HepG2 (cell line): ENCODE measurements around the gene NEURL3. TPM values are rescaled to one million over a fixed set of nuclear protein-coding genes. Genes with fewer than 3 reads are reported as not detected.

Experiments
- AKAP8 ChIP-seq: sonication (generic); formaldehyde crosslinking; IDR thresholded peaks from 2 replicates; pipeline ENCODE4 v1.5.1; 2020; ENCODE audit warnings: mild to moderate bottlenecking, missing genetic modification reagents
- KAT2B ChIP-seq: fragments of 150-350 bp; IDR thresholded peaks from 2 replicates; pipeline ENCODE4 v1.6.1; 2014; ENCODE audit warnings: low read depth, low read length, borderline replicate concordance
- PHF5A ChIP-seq: IDR thresholded peaks from one replicate; pipeline ENCODE4 v1.6.1; 2018; ENCODE audit warnings: low read depth, missing genetic modification reagents; ENCODE audit not compliant: unreplicated experiment
- SPEN ChIP-seq: sonication (generic); formaldehyde crosslinking; IDR thresholded peaks from 2 replicates; pipeline ENCODE4 v1.5.1; 2020; ENCODE audit warnings: low read depth, mild to moderate bottlenecking, missing genetic modification reagents
- TCF7 ChIP-seq: sonication (generic); IDR thresholded peaks from 2 replicates; pipeline ENCODE4 v1.6.1; 2016; ENCODE audit warnings: antibody characterized with exemption, low read depth
- TFDP1 ChIP-seq: IDR thresholded peaks from 2 replicates; pipeline ENCODE4 v1.6.1; 2016; ENCODE audit warnings: missing compliant biosample characterization, missing genetic modification reagents, borderline replicate concordance
- ZBTB43 ChIP-seq: sonication (generic); formaldehyde crosslinking; conservative IDR thresholded peaks from 2 replicates; pipeline ENCODE4 v1.4.0; 2020; ENCODE audit warnings: missing genetic modification reagents
- ZNF891 ChIP-seq: sonication (generic); formaldehyde crosslinking; IDR thresholded peaks from 2 replicates; pipeline ENCODE4 v1.5.0; 2020; ENCODE audit warnings: mild to moderate bottlenecking, missing genetic modification reagents
- polyA plus RNA-seq, 8 experiments: library from polyadenylated mRNA; depleted of rRNA in 3 of 8; stranded (reverse) in 7 of 8; unstranded in 1 of 8; fragments of >200 nt; fragmentation: Illumina TruSeq in 4 of 8; extraction: Trizol in 4 of 8; gene quantifications; 2 replicates each; pipeline versions ENCODE4 v1.2.1 to v1.2.3, GENCODE V29; 2011 to 2016; ENCODE audit warnings: low read depth in 4 of 8, missing spikeins in 1 of 8, mixed read lengths in 1 of 8; ENCODE audit not compliant: insufficient read depth in 1 of 8
- total RNA-seq, 5 experiments: library from RNA; depleted of rRNA; stranded (reverse); fragments of >200 nt; fragmentation: Illumina TruSeq; extraction: Trizol; gene quantifications; 2 replicates each; pipeline ENCODE4 v1.2.3, GENCODE V29; 2016; ENCODE audit warnings: low read depth in 1 of 5
- TF ChIP-seq, protein P1 (sequence below): sonication (generic); formaldehyde crosslinking; IDR thresholded peaks from 2 replicates; pipeline ENCODE4 v1.5.1; 2020; ENCODE audit warnings: missing genetic modification reagents, mild to moderate bottlenecking, borderline replicate concordance
- TF ChIP-seq, protein P2 (sequence below): sonication (generic); formaldehyde crosslinking; IDR thresholded peaks from 2 replicates; pipeline ENCODE4 v1.4.0; 2020; ENCODE audit warnings: missing genetic modification reagents
- TF ChIP-seq, protein P3 (sequence below): sonication (generic); formaldehyde crosslinking; IDR thresholded peaks from 2 replicates; pipeline ENCODE4 v1.9.0; 2021; ENCODE audit warnings: mild to moderate bottlenecking, missing genetic modification reagents
- TF ChIP-seq, protein P4 (sequence below): sonication (generic); formaldehyde crosslinking; IDR thresholded peaks from 2 replicates; pipeline ENCODE4 v1.8.0; 2022; ENCODE audit warnings: mild to moderate bottlenecking, missing genetic modification reagents; ENCODE audit not compliant: insufficient replicate concordance

NEURL3 gene
- total and polyA plus RNA-seq, 2 of the 13 experiments (the other 11 are each of a cell fraction or from before 2014, with no cell fraction given): 0.16 to 1.2 TPM

- TF ChIP-seq TFDP1 (CRISPR knock-in tag) (peak; percentile 95), KAT2B (no peak), AKAP8 (CRISPR knock-in tag) (peak; percentile 93; the same call in 1 of the 2 replicates), PHF5A (CRISPR knock-in tag) (peak; percentile 32), ZNF891 (no peak), SPEN (CRISPR knock-in tag) (peak; percentile 92), TCF7 (no peak), ZBTB43 (CRISPR knock-in tag) (peak; percentile 90; the same call in 1 of the 2 replicates)
- TF ChIP-seq, protein P1, sequence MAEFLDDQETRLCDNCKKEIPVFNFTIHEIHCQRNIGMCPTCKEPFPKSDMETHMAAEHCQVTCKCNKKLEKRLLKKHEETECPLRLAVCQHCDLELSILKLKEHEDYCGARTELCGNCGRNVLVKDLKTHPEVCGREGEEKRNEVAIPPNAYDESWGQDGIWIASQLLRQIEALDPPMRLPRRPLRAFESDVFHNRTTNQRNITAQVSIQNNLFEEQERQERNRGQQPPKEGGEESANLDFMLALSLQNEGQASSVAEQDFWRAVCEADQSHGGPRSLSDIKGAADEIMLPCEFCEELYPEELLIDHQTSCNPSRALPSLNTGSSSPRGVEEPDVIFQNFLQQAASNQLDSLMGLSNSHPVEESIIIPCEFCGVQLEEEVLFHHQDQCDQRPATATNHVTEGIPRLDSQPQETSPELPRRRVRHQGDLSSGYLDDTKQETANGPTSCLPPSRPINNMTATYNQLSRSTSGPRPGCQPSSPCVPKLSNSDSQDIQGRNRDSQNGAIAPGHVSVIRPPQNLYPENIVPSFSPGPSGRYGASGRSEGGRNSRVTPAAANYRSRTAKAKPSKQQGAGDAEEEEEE: no peak
- TF ChIP-seq, protein P2, sequence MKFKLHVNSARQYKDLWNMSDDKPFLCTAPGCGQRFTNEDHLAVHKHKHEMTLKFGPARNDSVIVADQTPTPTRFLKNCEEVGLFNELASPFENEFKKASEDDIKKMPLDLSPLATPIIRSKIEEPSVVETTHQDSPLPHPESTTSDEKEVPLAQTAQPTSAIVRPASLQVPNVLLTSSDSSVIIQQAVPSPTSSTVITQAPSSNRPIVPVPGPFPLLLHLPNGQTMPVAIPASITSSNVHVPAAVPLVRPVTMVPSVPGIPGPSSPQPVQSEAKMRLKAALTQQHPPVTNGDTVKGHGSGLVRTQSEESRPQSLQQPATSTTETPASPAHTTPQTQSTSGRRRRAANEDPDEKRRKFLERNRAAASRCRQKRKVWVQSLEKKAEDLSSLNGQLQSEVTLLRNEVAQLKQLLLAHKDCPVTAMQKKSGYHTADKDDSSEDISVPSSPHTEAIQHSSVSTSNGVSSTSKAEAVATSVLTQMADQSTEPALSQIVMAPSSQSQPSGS: peak; percentile 89; the same call in 1 of the 2 replicates
- TF ChIP-seq, protein P3, sequence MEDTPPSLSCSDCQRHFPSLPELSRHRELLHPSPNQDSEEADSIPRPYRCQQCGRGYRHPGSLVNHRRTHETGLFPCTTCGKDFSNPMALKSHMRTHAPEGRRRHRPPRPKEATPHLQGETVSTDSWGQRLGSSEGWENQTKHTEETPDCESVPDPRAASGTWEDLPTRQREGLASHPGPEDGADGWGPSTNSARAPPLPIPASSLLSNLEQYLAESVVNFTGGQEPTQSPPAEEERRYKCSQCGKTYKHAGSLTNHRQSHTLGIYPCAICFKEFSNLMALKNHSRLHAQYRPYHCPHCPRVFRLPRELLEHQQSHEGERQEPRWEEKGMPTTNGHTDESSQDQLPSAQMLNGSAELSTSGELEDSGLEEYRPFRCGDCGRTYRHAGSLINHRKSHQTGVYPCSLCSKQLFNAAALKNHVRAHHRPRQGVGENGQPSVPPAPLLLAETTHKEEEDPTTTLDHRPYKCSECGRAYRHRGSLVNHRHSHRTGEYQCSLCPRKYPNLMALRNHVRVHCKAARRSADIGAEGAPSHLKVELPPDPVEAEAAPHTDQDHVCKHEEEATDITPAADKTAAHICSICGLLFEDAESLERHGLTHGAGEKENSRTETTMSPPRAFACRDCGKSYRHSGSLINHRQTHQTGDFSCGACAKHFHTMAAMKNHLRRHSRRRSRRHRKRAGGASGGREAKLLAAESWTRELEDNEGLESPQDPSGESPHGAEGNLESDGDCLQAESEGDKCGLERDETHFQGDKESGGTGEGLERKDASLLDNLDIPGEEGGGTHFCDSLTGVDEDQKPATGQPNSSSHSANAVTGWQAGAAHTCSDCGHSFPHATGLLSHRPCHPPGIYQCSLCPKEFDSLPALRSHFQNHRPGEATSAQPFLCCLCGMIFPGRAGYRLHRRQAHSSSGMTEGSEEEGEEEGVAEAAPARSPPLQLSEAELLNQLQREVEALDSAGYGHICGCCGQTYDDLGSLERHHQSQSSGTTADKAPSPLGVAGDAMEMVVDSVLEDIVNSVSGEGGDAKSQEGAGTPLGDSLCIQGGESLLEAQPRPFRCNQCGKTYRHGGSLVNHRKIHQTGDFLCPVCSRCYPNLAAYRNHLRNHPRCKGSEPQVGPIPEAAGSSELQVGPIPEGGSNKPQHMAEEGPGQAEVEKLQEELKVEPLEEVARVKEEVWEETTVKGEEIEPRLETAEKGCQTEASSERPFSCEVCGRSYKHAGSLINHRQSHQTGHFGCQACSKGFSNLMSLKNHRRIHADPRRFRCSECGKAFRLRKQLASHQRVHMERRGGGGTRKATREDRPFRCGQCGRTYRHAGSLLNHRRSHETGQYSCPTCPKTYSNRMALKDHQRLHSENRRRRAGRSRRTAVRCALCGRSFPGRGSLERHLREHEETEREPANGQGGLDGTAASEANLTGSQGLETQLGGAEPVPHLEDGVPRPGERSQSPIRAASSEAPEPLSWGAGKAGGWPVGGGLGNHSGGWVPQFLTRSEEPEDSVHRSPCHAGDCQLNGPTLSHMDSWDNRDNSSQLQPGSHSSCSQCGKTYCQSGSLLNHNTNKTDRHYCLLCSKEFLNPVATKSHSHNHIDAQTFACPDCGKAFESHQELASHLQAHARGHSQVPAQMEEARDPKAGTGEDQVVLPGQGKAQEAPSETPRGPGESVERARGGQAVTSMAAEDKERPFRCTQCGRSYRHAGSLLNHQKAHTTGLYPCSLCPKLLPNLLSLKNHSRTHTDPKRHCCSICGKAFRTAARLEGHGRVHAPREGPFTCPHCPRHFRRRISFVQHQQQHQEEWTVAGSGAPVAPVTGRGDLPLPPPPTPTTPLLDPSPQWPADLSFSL: no peak
- TF ChIP-seq, protein P4, sequence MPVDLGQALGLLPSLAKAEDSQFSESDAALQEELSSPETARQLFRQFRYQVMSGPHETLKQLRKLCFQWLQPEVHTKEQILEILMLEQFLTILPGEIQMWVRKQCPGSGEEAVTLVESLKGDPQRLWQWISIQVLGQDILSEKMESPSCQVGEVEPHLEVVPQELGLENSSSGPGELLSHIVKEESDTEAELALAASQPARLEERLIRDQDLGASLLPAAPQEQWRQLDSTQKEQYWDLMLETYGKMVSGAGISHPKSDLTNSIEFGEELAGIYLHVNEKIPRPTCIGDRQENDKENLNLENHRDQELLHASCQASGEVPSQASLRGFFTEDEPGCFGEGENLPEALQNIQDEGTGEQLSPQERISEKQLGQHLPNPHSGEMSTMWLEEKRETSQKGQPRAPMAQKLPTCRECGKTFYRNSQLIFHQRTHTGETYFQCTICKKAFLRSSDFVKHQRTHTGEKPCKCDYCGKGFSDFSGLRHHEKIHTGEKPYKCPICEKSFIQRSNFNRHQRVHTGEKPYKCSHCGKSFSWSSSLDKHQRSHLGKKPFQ: no peak
These were observed 45.0 kb upstream of the NEURL3 start (continued) for GRCh38 chr2:96549967-96550786.
